Stimulated activated CD8-positive, alpha-beta memory T cell treated with anti-CD3 and anti-CD28 coated beads, Interleukin-4, amount 100 ng/mL, for 4 hours (primary cell): ENCODE results near the gene FBXL7.
"Not testable (repeated sequence)": the region's sequence is repeated elsewhere in the genome, so short reads cannot be mapped to it uniquely, and the experiment has no call there.

ENCODE experiments used
- DNase-seq, 2 donors: peaks; one replicate each; pipeline ENCODE4 v3.0.0-alpha.2; 2020; ENCODE audit warnings: low read depth in 2 of 2, low spot score in 1 of 2

FBXL7 gene

DNA sequence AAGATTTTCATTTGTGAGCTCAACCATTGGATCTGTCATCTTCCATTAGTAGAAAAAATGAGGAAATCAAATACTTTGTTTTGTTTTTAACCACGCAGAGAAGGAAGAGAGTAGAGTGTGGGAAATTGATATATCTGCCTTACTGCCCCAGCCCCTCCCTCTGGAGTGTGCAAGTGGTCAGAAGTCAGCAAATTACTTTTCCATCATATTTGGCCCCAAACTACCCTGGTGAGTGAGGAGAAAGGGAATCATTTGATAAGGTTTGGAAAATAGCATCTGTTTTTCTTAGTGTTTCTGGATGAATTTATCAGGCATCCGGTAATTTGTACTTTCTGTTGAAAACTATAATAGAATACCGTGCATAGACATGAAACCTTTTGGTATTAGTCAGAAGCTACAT is 352.2 kb downstream of the FBXL7 start:
- no peak for DNase-seq

DNA sequence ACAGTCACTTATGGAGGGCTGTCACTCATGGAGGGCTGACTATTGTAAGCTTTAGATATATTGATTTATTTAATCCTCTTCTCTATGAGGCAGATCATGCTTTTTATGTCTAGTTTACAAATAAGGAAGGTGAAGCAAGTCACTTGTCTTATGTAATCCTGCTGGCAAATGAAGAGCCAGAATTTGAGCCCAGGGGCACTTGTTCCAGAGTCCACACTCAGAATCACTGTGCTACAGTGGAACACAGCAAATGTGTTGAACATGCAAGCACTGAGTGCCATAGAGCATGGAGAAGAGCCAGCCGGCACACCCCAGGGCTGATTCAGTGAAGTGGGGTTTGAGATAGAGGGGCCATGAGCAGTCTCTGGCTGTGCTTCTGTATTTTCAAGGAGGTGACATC is 353.0 kb downstream of the FBXL7 start:
- no peak for DNase-seq

DNA sequence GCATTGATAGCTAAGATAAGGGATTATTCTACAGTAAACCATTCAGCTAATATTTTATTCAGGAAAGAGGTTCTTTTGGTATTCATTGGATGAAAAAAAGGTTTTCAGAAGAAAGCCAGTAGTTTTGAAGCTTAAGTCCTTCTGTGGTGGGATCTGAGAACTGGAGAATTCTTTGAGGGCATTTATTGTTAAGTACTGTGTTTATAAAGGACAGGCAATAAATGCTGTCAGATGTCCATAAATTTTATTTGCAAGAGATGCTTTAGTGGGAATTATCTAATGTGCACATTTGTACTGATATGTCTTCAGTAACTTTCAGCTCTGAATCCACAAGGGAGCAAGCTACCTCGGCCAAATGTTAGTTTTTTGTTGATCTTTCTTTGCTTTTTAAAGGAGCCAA is 358.3 kb downstream of the FBXL7 start:
- no peak for DNase-seq

DNA sequence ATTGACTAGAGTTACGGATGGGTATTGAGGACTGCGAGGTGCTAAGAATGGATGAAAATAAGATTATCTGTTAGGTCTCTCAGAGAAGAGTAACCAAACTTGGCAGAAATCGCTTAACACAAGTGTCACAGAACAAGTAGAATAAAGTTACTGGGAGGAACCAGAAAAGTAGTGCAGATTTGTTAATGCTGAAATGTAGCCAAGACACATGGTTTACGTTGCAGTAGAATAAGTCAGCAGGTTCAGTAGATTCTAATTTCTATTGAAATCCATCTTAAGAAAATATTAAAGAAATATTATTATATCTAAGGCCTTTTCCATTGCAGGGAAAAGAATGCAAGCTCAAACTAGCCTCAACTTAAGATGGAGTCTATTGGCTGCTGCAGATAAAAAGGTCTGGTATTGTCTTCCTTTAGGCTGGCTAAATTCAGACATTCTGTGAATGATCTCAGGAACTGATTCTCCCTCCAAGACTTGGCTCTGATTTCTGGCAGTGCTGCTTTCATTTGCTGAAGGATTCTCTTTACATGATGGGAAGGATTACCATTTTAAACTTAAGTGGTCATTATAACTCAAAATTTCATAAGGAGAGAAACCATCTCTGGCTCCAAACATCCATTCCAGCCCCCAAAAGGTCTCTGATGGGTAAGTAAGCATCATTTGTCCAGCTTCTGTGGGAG is 364.7 kb downstream of the FBXL7 start:
- DNase-seq, result no peak

DNA sequence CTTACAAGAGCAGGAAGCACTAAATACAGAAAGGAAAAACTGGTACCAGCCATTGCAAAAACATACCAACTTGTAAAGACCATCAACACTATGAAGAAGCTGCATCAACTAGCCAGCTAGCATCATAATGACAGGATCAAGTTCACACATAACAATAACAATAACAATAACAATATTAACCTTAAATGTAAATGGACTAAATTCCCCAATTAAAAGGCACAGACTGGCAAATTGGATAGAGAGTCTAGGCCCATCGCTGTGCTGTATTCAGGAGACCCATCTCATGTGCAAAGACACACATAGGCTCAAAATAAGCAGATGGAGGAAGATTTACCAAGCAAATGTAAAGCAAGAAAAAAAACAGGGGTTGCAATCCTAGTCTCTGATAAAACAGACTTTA is 372.3 kb downstream of the FBXL7 start:
- DNase-seq, result not testable (repeated sequence)

DNA sequence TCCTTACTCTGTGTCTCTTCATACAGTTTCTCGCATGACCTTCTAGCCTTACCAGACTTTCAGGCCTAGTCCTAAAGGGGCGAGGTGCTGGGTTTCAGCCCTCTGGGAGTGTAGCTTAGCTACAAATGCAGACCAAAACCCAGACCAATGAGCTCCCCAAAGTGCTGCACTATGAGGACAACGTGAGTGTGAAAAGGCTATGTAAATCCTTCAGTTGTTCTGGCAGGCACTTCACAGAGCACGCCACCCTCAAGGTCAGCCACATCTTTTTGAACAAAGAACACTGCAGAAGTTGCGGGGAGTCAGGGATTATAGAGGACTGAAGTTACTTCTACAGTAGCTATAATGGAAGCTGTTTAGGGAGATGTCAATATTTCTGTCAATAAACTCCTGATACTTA is 377.9 kb downstream of the FBXL7 start:
- no peak for DNase-seq

DNA sequence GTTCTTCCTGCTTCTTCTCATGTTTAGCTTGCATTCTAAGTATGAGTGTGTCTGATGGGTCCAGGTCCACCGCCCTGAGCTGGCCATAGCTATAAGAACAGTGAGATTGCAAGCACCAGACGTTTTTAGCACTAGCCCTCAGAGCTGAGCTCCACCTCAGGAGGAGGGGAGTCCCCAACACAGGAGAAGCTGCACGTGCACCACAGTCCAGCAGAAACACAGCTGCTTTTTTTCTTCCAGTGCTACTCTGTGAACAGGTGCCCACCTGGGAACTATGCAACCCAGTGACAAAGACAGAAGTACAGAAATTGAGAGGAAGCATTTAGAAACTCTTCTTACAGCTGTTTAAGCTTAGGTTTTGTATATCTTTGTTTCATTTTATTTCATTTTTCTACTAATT is 380.2 kb downstream of the FBXL7 start:
- no peak for DNase-seq

DNA sequence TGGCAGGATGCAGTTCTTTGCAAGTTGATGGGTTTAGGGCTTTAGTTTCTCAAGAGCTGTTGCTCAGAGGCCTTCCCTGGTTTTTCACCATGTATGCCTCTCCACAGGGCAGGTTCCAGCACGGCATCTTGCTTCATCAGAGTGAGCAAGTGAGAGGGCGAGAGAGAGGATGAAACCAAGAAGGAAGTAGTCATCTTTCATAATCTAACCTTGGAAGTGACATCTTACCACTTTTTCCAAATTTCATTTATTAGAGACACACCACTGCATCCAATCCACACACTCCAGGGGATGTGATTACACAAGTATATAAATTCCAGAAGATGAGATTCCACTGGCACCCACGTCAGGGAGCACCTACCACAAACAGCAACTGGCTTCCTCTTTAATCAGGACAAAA is 385.2 kb downstream of the FBXL7 start:
- DNase-seq, result no peak

DNA sequence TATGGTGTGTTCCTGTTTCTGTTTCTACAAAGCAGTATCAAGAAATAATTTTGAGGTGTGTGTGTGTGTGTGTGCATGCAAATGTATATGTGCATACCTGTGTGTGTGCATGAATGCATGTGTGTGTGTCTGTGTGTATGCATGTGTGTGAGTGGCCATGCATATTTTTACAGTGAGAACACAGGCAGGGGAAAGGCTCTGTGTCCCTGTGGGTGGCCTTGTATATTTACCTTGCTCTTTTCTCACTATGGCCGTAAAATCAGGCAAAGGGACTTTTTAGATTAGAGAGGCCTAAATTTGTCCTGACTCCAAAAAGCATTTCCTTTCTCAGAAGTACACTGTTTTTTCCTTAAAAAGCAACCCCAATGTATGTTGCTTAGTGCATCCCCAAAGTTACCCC is 386.2 kb downstream of the FBXL7 start:
- DNase-seq, result no peak

DNA sequence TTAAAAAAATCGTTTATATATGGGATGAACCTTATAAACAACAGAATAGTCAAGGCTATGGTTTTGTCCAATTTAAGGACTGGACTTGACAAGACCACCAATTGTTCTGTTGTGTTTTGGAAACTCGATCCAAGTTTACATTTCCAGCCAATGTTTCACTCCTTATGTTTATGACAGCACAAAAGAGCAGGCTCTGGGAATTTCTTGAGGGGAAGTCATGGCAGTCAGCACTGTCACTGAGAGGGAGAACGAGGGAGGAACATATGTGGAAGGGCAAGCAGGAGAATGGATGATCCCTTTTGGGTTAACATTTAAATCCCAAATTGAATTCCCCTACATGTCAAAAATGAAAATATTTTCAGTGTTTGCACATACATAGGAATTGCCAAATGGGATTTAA is 387.1 kb downstream of the FBXL7 start:
- no peak for DNase-seq

DNA sequence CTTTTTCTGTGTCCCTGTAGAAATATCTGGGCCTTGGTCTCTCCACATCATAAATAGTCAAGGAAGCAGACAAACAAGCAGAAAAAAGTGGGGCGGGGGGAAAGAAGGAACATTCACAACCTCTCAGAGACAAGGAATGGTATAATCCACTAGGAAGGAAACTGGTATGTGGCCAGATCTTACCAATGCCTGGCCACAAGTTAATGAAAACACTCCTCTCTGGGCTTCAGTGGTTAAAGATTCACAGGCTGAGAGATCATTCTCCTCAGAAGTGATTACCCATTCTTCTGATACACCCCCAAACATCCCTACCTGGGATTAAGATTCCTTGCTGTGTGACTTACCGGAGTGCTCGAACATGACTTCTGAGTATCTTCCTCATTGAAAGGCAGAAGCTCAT is 389.0 kb downstream of the FBXL7 start:
- no peak for DNase-seq

DNA sequence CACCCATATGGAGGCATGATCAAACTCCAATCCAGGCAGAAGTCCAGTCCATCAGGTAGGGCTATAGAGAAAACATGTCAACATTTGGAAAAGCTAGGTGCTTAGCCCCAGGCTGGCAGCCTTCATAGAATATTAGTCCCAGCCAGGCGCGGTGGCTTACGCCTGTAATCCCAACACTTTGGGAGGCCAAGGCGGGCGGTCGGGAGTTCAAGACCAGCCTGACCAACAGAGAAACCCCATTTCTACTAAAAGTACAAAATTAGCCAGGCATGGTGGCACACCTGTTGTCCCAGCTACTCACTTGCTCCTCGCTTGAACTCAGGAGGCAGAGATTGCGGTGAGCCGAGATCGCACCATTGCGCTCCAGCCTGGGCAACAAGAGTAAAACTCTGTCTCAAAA is 393.9 kb downstream of the FBXL7 start:
- no peak for DNase-seq

DNA sequence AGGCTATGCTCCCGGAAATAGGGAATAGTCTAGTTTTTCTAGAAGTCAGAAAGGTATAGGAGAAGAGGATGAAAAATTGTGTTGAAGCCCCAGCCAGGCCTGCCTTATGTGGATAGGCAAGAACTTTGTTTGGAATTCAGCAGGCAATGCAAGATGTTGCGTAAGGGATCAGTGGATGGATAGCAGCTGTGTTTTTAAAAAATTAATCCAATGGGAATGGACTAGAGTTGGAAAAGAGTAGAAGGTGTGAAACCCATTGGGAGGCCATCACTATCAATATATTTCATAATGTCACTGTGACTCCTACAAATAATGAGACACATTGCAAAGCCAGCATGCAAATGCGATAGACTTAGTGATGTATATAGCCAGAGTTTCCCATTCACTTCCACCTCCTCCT is 397.7 kb downstream of the FBXL7 start:
- DNase-seq, result no peak

DNA sequence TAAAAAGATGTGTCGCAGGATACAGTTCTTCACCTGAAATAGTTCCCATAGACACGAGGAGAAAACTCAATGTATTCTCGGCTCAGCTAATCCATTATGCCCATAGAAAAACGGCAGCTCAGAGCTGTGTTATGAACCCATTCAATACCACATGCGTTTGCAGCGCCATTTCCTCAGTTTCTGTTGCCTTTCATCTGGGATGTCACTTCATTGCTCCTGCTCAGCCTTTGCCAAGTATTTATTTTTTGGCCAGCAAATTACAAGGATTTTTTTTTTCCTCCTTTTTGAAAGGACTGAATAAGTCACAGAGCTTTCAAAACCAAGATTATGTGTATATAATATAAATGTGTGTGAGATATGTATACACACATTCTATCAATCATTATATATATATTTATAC is 398.7 kb downstream of the FBXL7 start:
- no peak for DNase-seq

DNA sequence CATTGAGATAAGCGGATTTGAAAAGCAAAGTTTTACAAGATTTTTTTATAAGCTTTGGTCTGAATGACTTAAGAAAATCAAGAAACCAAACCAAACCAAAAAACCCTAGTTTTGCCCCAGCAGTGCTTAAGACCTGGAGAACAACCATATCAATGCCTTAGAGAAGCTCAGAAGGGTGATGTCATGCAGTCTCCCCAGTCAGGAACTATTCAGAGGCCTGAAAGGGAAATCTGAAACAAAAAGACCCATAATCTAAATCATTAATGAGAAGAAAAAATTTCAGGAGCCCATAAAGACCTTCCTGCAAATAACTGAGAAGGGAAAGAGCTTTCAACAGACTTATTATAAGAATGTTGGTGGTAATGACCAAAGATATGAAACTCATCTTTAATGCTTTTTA is 399.5 kb downstream of the FBXL7 start:
- DNase-seq, result no peak

DNA sequence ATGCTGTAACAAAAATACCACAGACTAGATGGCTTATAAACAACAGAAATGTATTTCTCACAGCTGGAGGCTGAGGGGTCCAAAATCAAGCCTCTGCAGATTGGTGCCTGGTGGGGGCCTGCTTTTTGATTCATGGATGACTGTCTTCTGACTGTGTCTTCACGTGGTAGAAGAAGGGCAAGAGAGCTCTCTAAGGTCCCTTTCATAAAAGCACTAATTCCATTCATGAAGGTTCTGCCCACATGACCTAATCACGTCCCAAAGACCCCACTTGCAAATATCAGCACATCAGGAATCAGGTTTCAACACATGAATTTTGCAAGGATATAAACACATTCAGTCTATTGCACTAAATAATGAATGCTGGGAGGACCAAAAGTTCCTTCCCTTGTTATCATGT is 401.2 kb downstream of the FBXL7 start:
- no peak for DNase-seq

DNA sequence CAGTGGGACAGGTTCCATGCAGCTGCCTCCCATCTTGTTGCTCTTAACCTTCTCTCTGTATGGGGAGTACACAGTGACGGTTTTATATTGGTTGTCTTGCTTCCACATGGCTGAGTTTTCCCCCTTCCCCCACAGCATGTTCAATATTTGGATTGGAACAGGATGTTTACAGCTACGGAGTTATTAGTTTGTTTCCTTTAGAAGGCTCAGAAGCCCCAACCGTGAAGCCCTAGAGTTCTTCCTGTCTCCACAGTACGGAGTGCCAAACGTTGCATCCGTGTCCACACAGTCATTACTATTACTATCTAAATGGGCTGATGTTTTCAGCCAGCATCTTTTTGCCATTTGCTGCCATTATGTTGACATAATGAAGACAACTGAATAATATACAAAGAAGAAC is 402.1 kb downstream of the FBXL7 start:
- no peak for DNase-seq

DNA sequence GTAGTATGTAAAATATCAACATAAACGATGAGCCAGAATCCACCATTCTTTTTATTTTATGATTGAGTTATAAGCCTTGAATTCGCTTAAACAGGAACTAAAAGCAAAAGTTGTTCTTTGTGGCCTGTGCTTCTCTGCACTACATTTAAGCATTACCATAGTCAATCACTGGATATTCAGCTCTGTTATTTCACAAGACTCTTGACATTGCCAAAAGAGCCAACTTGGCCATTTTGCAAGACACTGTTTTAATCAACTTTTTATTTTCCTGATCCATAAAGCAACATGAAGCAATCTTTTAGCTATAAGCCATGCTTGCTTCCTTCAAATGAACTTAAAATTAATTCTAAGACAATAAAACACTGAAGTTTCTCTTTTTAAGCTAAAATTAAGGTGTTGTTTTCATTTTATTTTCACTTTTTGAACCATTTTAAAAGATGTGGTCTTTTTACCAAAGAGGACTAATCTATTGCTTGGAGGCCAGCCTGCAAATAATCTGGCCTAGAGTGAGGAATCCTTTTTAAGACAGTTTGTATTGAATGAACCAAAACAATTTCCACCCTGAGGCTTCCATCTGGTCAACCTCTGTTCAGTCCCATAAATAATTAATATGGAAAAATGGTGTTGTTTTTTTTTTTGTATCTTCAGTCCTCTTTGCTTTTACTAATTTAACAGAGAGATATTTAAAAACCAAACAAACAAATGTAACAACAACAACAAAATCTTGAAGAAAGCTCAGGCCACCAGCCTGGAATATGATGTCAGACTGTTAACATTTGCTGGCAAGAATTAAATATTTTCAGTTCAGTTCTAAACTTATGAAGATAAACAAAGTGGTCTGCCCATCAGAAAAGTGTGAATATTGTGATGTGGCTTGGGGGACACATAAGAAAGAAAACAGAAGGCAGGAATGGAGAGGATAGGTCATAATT is 405.2 kb downstream of the FBXL7 start:
- DNase-seq, result no peak

DNA sequence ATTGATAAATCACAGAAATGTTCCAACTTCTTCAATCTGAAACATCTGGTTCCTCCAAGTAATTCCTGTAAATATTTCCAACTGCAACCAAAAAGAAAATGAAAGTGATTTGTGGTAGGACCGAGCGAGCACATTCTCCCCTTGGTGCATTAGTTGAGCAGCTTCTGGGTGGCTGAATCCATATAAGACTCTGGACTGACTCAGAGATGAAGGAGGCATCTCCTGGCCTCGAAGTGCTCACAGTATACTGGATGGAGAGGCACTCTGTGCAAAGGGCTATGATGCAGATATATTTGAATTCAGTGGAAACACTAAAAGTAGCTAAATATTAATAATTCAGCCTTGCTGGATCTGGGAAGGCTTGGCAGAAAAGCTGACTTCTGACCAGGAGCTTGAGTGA is 414.7 kb downstream of the FBXL7 start:
- no peak for DNase-seq

DNA sequence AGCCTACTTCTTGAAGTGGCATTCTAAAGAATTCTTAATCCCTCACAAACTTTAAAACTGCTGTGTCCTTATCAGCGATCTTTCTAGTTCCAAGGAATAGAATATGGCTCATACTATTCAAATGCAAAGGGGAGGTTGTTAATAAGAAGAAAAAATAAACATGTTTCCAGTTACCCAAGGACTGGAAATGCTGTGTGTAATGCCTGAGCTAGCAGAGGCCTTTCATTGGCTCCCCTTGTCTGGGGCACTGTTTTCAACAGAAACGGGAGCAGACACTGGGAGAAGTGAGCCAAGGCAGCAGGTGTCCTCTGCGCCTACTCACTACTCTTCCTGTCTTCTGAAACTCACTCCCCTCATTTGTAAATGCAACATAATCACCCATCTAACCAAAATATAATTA is 426.6 kb downstream of the FBXL7 start:
- DNase-seq, result no peak

DNA sequence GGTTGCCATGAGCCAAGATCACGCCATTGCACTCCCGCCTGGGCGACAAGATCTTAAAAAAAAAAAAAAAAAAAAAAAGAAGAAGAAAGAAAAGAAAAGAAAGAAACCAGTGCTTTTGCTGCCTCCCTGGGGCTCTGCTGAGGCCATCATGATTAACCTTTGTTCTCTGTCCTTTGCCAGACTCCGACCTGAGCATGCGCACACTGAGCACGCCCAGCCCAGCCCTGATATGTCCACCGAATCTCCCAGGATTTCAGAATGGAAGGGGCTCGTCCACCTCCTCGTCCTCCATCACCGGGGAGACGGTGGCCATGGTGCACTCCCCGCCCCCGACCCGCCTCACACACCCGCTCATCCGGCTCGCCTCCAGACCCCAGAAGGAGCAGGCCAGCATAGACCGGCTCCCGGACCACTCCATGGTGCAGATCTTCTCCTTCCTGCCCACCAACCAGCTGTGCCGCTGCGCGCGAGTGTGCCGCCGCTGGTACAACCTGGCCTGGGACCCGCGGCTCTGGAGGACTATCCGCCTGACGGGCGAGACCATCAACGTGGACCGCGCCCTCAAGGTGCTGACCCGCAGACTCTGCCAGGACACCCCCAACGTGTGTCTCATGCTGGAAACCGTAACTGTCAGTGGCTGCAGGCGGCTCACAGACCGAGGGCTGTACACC is 427.9 kb downstream of the FBXL7 start:
- DNase-seq, result no peak

DNA sequence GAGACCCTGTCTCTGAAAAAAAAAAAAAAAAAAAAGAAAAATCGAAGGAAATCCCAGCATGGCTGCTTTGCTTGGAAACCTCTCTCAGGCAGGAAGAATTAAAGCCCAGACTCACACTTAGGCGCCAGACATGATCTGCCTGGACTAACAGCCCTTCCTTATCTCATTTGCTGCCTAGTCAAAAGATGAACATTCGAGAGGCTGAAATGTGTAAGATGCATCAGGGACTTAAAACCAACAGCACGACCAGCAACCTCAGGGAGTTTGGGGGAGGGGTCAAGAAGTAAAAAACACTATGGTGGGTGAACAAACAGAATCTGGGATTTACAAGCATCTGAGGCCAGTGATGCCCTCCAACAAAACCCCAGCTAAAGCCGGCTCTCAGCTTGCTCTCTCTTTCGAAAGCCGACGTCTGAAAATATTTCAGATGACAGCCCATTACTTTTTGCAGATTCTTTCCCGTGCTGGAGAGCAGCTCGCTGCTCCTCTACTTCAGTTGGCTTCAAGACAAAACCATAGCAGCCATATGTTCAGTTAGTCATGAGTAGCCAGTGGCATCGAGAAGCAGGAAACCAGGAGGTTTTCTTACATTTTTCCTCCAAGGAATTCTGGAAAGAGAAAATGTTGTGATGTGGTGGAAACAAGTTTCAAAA is 429.8 kb downstream of the FBXL7 start:
- no peak for DNase-seq
